ENCODE measurements around the gene IER3IP1. TPM values are rescaled to one million over a fixed set of nuclear protein-coding genes. Genes with fewer than 3 reads are reported as not detected.
A peak's percentile ranks its signal among the peaks of the same experiment; 100 is the strongest.

IER3IP1 gene
- total and polyA plus RNA-seq, 2 of the 13 experiments (the other 11 are each of a cell fraction or from before 2014, with no cell fraction given): 18.7 to 26.1 TPM

DNA sequence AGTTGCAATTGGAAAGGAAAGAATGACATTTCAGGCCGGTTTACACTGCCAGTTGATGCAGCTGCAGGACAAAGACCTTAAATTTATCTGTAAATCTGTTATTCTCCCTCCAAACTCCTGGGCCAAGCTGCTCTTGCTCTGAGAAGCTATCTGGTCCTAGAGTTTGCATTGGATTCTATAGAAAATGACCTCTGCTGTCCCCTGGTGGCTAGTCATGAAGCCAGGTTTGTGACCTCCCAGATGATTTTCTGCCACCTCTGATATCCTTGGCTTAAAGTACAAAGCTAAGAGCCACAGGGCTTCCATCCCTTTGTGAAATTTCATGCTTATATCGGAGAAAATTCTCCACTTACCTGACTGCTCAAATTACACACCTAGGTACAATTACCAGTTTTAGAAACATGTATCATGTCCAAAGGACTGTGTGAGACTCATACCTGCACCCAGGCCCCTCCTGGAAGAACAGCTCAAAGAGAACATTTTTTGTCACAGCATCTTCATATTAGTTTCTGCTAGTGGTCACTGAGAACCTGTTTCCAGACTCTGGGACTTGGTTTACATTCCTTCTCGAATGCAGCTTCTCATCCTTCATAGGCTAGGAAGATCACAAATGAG, 28.9 kb upstream of the IER3IP1 start:
- ChIA-PET POLR2A (interaction anchor here (1.8 kb wide), 1 partner anchor 55 kb away, joined by 5 read pairs; the partner anchor contains the start of gene HDHD2), CTCF (ENCODE audit: low intra/inter-chr PET ratio, low total read pairs) (interaction anchor here (1.0 to 3.1 kb wide), 4 partner anchors 104 to 545 kb away, joined by 3 to 50 read pairs (median 8); no protein-coding TSS in a partner anchor)
- DNase-seq (ENCODE audit: low spot score) (peak; percentile 40), FAIRE-seq (peak; percentile 59), ATAC-seq (peak; percentile 82)
- 1% methylated on average over 3 of the region's 3 CpGs for WGBS (ENCODE audit: low lambda C conversion rate)
- Histone ChIP-seq H2AFZ (ENCODE audit: low read length) (no peak overlapping the region), H3K79me2 (ENCODE audit: insufficient read depth, low read length) (no peaks in the 10 kb centered on the region), H3K36me3 (replicated peaks in 1 of 2; ENCODE audit: control insufficient read depth in 1 of 2, insufficient read depth in 2 of 2, low read length in 2 of 2) (no peaks in the 10 kb centered on the region), H3K9ac (ENCODE audit: insufficient read depth, low read depth, low read length) (no peak overlapping the region), H3K27ac (ENCODE audit: extremely low read length, insufficient read depth, low read length) (no peak overlapping the region), H3K27me3 (ENCODE audit: control insufficient read depth in 1 of 2, insufficient read depth in 2 of 2, low read length in 2 of 2) (peaks cover 0 to 3% of the 10 kb centered on the region in 2 experiments; a peak in 1 of 5 replicates), H3K4me3 (replicated peaks in 1 of 3; ENCODE audit: insufficient read depth in 1 of 3, low read depth in 2 of 3, low read length in 3 of 3) (no peak overlapping the region), H4K20me1 (ENCODE audit: insufficient read depth, low read length) (no peaks in the 10 kb centered on the region), H3K4me2 (ENCODE audit: low read depth, low read length) (no peak overlapping the region), H3K9me3 (ENCODE audit: low read length) (no peaks in the 10 kb centered on the region), H3K4me1 (ENCODE audit: insufficient read depth, low read length) (no peaks in the 10 kb centered on the region)
- TF ChIP-seq, protein P1, sequence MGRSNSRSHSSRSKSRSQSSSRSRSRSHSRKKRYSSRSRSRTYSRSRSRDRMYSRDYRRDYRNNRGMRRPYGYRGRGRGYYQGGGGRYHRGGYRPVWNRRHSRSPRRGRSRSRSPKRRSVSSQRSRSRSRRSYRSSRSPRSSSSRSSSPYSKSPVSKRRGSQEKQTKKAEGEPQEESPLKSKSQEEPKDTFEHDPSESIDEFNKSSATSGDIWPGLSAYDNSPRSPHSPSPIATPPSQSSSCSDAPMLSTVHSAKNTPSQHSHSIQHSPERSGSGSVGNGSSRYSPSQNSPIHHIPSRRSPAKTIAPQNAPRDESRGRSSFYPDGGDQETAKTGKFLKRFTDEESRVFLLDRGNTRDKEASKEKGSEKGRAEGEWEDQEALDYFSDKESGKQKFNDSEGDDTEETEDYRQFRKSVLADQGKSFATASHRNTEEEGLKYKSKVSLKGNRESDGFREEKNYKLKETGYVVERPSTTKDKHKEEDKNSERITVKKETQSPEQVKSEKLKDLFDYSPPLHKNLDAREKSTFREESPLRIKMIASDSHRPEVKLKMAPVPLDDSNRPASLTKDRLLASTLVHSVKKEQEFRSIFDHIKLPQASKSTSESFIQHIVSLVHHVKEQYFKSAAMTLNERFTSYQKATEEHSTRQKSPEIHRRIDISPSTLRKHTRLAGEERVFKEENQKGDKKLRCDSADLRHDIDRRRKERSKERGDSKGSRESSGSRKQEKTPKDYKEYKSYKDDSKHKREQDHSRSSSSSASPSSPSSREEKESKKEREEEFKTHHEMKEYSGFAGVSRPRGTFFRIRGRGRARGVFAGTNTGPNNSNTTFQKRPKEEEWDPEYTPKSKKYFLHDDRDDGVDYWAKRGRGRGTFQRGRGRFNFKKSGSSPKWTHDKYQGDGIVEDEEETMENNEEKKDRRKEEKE (IDR thresholded peaks at IDR 0.05): no peak
- peak; percentile 75 for TF ChIP-seq STAG1 (CRISPR knock-in tag; IDR thresholded peaks at IDR 0.05)
- peak; percentile 79 for TF ChIP-seq CTCF (CRISPR knock-in tag; IDR thresholded peaks at IDR 0.05)
- TF ChIP-seq ZNF878 (CRISPR knock-in tag; IDR thresholded peaks at IDR 0.05): no peak
- TF ChIP-seq ZNF607 (CRISPR knock-in tag; IDR thresholded peaks at IDR 0.05; ENCODE audit: borderline replicate concordance): no peak
- TF ChIP-seq RAD21 (CRISPR knock-in tag; IDR thresholded peaks at IDR 0.05): peak; percentile 59; the same call in 1 of the 2 replicates
- no peak for TF ChIP-seq ZMYM3 (CRISPR knock-in tag; IDR thresholded peaks at IDR 0.05)
- no peak for TF ChIP-seq ZSCAN9 (CRISPR knock-in tag; IDR thresholded peaks at IDR 0.05; ENCODE audit: borderline replicate concordance)
- no peak for TF ChIP-seq SP2 (CRISPR knock-in tag; IDR thresholded peaks at IDR 0.05)
- peak; percentile 97 for TF ChIP-seq SMC3 (IDR thresholded peaks at IDR 0.05; ENCODE audit: low read length)
- in situ Hi-C loops (cut with HindIII; ENCODE audit: extremely low pct_ligation_motif_present, low pct_unique_long_range_greater_than_20kb) (loop anchor here (5.0 kb wide), 1 partner anchor 103 kb away; no protein-coding TSS in a partner anchor), intact Hi-C loops (cut with micrococcal nuclease; ENCODE audit: unreplicated experiment) (loop anchor here (1.0 kb wide), 2 partner anchors 105 to 155 kb away; no protein-coding TSS in a partner anchor)
- no TSS peak for BruUV-seq (replicated peaks)
